GM10248 (cell line): ENCODE results near the gene GNMT.
"Not testable (repeated sequence)": the region's sequence is repeated elsewhere in the genome, so short reads cannot be mapped to it uniquely, and the experiment has no call there.

Experiments
- CTCF ChIA-PET: fragments of 300-600 bp; sonication (Branson Sonifier 250); formaldehyde crosslinking; extraction: SDS; loops from one replicate; lab custom pipeline; 2021; ENCODE audit warnings: antibody characterized with exemption; lab: Yijun Ruan, JAX
- POLR2A ChIA-PET: fragments of 350-650 bp; sonication (Branson Sonifier 250); formaldehyde crosslinking; extraction: SDS; loops from one replicate; lab custom pipeline; 2020; ENCODE audit warnings: antibody characterized with exemption; lab: Yijun Ruan, JAX
- DNase-seq: peaks from one replicate; pipeline ENCODE4 v3.0.0; 2012; ENCODE audit errors: extremely low spot score
- CTCF ChIP-seq: IDR thresholded peaks from 2 replicates; pipeline ENCODE4 v1.5.1; 2012; ENCODE audit warnings: mild to moderate bottlenecking, low read depth; ENCODE audit errors: extremely low read depth, missing control alignments, control extremely low read depth

GNMT gene

GRCh38 chr6:42987533-42988451 lies 27.2 kb downstream of the GNMT start:
- DNase-seq = no peak
- ChIA-PET CTCF (interaction anchor here (1.1 to 2.9 kb wide), 5 partner anchors 9 to 156 kb away, joined by 3 to 6 read pairs (median 4); partner anchors contain the start of gene PEX6), POLR2A (no interaction called here)
- no peak for TF ChIP-seq CTCF

GRCh38 chr6:42988486-42989020 lies 28.0 kb downstream of the GNMT start:
- ChIA-PET CTCF (interaction anchor here (1.1 to 2.9 kb wide), 5 partner anchors 9 to 155 kb away, joined by 3 to 6 read pairs (median 4); partner anchors contain the start of gene PEX6), POLR2A (no interaction called here)
- DNase-seq = no peak
- no peak for TF ChIP-seq CTCF

GRCh38 chr6:42989923-42990322 lies 29.4 kb downstream of the GNMT start:
- no peak for DNase-seq
- CTCF ChIA-PET = interaction anchor here (2.9 kb wide), 1 partner anchor 21 kb away, joined by 6 read pairs; no protein-coding TSS in a partner anchor
- TF ChIP-seq CTCF = no peak
- POLR2A ChIA-PET = no interaction called here

- POLR2A ChIA-PET = no interaction called here
- TF ChIP-seq CTCF = no peak
- no peak for DNase-seq
- CTCF ChIA-PET = interaction anchor here (1.2 to 1.4 kb wide), 2 partner anchors 8 to 10 kb away, joined by 3 to 5 read pairs; partner anchors contain the start of gene PPP2R5D
Measured at GRCh38 chr6:42993445-42993844, 32.9 kb downstream of the GNMT start.

GRCh38 chr6:42996513-42996912 lies 36.0 kb downstream of the GNMT start:
- DNase-seq = no peak
- ChIA-PET CTCF (interaction anchor here (0.8 to 2.3 kb wide), 4 partner anchors 8 to 178 kb away, joined by 3 to 6 read pairs (median 3); partner anchors contain the start of gene PPP2R5D), POLR2A (interaction anchor here (0.7 to 2.4 kb wide), 2 partner anchors 13 to 185 kb away, joined by 3 to 11 read pairs; partner anchors contain the start of gene PPP2R5D)
- TF ChIP-seq CTCF = no peak

- POLR2A ChIA-PET, DNase-seq: not testable (repeated sequence)
- CTCF ChIA-PET = interaction anchor here (2.0 kb wide), 1 partner anchor 10 kb away, joined by 8 read pairs; no protein-coding TSS in a partner anchor
Measured at GRCh38 chr6:42998205-42998604, 37.7 kb downstream of the GNMT start.
